GM12873 (cell line): ENCODE measurements around the gene ZNF584.

Experiments used
- TF ChIP-seq, protein P1 (sequence below): IDR thresholded peaks from 2 replicates; pipeline ENCODE4 v1.5.1; 2012; ENCODE audit warnings: low read depth, mild to moderate bottlenecking, moderate library complexity, low read length, control low read depth; ENCODE audit not compliant: insufficient read depth; ENCODE audit errors: missing control alignments

The ZNF584 gene

DNA sequence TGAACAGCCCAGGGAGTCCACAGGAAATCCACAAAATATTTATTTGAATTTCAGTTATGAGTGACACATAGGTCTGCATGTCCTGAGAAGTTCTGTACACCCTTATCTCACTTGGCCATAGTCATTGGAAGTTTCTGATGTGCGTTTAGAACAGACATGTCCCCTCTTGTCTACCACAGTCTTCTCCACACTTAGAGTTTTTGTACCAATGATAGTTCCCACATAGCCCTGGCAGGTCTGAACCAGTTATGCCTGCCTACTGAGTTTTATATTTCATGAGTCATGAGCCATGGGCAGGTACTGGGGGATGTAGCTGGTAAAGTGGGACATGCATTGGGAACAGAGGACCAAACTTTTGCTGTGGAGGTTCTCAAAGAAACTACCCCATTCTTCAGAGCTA, 20.2 kb downstream of the ZNF584 start:
- TF ChIP-seq, protein P1, sequence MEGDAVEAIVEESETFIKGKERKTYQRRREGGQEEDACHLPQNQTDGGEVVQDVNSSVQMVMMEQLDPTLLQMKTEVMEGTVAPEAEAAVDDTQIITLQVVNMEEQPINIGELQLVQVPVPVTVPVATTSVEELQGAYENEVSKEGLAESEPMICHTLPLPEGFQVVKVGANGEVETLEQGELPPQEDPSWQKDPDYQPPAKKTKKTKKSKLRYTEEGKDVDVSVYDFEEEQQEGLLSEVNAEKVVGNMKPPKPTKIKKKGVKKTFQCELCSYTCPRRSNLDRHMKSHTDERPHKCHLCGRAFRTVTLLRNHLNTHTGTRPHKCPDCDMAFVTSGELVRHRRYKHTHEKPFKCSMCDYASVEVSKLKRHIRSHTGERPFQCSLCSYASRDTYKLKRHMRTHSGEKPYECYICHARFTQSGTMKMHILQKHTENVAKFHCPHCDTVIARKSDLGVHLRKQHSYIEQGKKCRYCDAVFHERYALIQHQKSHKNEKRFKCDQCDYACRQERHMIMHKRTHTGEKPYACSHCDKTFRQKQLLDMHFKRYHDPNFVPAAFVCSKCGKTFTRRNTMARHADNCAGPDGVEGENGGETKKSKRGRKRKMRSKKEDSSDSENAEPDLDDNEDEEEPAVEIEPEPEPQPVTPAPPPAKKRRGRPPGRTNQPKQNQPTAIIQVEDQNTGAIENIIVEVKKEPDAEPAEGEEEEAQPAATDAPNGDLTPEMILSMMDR = no peak

DNA sequence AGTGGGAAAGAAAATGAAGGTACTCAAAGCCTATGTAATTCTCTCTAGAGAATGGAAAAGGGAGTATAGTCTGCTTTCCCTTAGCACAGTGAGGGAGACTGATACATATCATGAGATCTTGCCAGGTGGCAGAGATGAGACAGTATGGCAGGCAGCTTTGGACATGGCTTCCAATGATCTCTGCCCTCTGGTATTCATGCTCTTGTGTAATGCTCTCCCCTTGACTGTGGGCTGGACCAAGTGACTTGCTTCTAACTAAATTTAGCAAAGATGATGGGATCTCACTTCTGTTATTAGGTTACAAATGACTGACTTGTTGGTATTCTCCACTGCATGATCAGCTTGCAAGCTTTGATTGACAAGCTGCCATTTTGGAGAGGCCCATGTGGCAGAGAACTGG, 21.3 kb downstream of the ZNF584 start:
- TF ChIP-seq, protein P1 = no peak

- TF ChIP-seq, protein P1 = no peak
These were observed 25.8 kb downstream of the ZNF584 start for GRCh38 chr19:58434217-58434616.

DNA sequence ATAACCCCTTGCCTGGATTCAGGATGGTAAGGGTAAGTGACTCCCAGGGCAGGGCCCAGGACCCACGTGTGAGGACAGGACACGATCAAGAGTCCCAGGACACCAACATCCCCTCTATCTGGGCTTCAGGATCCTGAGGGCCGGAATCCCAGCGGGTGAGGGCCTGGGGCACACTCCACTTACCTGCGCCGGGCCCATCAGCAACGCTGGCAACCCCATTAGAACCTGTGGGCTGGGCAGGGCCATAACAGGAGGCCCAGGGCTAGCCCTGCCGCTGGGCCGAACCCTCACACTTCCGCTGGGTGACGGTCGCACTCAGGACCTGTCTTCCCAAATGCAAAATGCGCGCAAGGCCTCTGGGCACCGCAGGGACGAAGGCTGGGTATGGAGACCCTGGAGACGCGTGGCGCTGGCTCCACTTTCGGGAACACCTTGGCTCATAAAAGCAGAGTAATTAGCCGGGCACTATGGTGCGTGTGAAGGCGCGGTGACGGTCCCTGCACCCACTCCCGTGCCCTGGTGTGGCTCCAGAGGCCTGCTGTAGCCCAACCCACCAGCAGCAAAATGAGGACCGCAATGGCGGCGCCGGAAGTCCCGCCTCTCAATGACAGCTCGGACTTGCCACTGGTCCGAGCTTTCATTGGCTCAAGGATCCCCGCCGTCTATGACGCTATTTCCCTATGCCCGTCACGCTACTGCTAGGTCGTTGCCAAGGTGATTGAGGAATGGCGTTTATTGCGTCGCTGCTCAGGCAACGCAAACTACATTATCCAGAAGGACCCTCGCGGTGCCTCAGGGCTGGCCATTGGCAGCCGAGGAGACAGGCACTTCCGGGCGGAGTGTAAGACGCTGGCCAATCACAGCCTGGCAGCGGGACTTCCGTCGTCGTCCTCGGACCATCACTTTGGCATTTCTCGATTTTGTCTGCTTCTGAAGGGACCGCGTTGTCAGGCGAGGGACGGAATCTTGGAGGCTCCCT, 31.4 kb downstream of the ZNF584 start, which contains the start of gene ZNF132:
Gene ZNF132 (minus strand): TSS at position 578 of the 979 bp plus-strand sequence. CDS start 332 bp downstream, at position 246.
- TF ChIP-seq, protein P1 = no peak

DNA sequence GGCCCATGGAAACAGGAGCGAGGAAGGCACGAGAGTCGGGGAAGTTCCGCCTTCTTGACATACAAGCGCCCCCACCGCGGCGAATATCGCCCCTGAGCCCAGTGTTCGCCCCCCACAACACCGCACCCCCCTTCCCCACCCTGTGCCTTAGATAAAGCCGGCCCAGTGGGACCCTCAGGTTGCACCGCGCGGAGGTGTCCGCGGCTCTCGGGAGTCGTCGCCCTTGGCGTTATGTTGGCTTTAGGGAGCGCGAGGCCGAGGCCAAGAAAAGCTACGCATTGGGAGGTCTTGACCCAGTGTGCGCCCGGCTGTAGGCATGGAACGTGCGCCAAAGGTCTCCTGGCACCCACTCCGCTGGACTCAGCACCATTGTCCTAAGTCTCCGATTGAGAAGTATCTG, 32.1 kb downstream of the ZNF584 start:
- TF ChIP-seq, protein P1 = no peak

DNA sequence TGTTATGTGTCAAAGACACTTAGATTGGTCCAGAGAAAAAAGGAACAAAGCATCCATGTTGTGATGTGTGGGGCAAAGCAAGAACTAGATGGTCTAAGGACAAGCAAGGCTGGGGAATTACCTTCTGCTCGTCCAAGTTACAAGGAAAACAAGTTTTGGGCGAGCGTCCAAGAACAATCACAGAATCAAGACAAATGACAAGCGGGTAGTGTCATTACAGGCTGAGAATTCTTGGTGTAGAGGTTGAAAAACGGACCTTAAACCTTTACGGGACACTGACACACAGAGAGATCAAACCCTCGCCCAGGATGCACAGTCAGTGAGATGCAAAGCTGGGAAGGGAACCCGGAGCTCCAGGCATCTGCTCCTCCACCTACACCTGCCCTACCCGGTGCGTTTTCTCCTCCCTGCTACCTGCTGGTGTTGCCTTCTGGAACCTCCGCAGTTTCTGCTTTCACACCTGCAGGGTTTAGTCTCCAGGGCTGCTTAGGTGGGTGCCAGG, 42.5 kb downstream of the ZNF584 start:
- TF ChIP-seq, protein P1 = no peak

GRCh38 chr19:58451358-58452101, 43.1 kb downstream of the ZNF584 start, which contains the start of gene ZNF324B:
Gene ZNF324B, plus strand, starts transcription at chr19:58451622. Its CDS starts 2,080 bp downstream, at chr19:58453702.
- TF ChIP-seq, protein P1 = no peak
